Astrocyte (in vitro differentiated cells and primary cell): ENCODE data around the gene USP6. TPM values are rescaled to one million over a fixed set of nuclear protein-coding genes. Genes with fewer than 3 reads are reported as not detected.
A peak's percentile ranks its signal among the peaks of the same experiment; 100 is the strongest.
"Not testable (repeated sequence)": the region's sequence is repeated elsewhere in the genome, so short reads cannot be mapped to it uniquely, and the experiment has no call there.

Experiments
- DNase-seq: peaks from one replicate; pipeline ENCODE4 v3.0.0-alpha.2; 2010; ENCODE audit warnings: low read depth
- FAIRE-seq: peaks from 2 replicates; lab custom pipeline; 2011; peaks lifted over from hg19 to GRCh38; lab: Jason Lieb, UNC
- H2AFZ ChIP-seq: 2 replicates; pipeline ENCODE4 v1.6.0; 2012; ENCODE audit warnings: low read depth, low read length, inconsistent platforms
- H3K27ac ChIP-seq: 2 replicates; pipeline ENCODE4 v1.5.1; 2011; ENCODE audit warnings: low read depth, low read length, inconsistent platforms
- H3K27me3 ChIP-seq: 2 replicates; pipeline ENCODE4 v1.6.0; 2011; ENCODE audit warnings: low read length, inconsistent platforms; ENCODE audit not compliant: insufficient read depth
- H3K36me3 ChIP-seq: 2 replicates; pipeline ENCODE4 v1.5.1; 2011; ENCODE audit warnings: low read length, inconsistent platforms; ENCODE audit not compliant: insufficient read depth
- H3K4me1 ChIP-seq: 2 replicates; pipeline ENCODE4 v1.5.1; 2011; ENCODE audit warnings: low read length, inconsistent platforms; ENCODE audit not compliant: insufficient read depth
- H3K4me2 ChIP-seq: 2 replicates; pipeline ENCODE4 v1.6.0; 2012; ENCODE audit warnings: low read length, inconsistent platforms
- H3K4me3 ChIP-seq: 2 replicates; pipeline ENCODE4 v1.5.1; 2011; ENCODE audit warnings: low read depth, mild to moderate bottlenecking, low read length, inconsistent platforms; ENCODE audit not compliant: insufficient read depth
- H3K79me2 ChIP-seq: 2 replicates; pipeline ENCODE4 v1.6.0; 2012; ENCODE audit warnings: mild to moderate bottlenecking, low read length, inconsistent platforms; ENCODE audit not compliant: insufficient read depth
- H3K9ac ChIP-seq: 2 replicates; pipeline ENCODE4 v1.6.0; 2012; ENCODE audit warnings: mild to moderate bottlenecking, low read length, inconsistent platforms
- H3K9me3 ChIP-seq: 2 replicates; pipeline ENCODE4 v1.5.1; 2012; ENCODE audit warnings: low read depth, mild to moderate bottlenecking, low read length, inconsistent platforms; ENCODE audit not compliant: insufficient read depth
- H4K20me1 ChIP-seq: 2 replicates; pipeline ENCODE4 v1.6.0; 2012; ENCODE audit warnings: low read length, inconsistent platforms; ENCODE audit not compliant: insufficient read depth
- H3K27ac Mint-ChIP-seq: one replicate; pipeline ENCODE4 v1.8.0; 2021; ENCODE audit warnings: mild to moderate bottlenecking, mixed read lengths; ENCODE audit not compliant: unreplicated experiment
- H3K27me3 Mint-ChIP-seq: one replicate; pipeline ENCODE4 v1.8.0; 2021; ENCODE audit warnings: low read depth, mixed read lengths; ENCODE audit not compliant: unreplicated experiment
- H3K36me3 Mint-ChIP-seq: one replicate; pipeline ENCODE4 v1.8.0; 2021; ENCODE audit warnings: low read depth, mixed read lengths; ENCODE audit not compliant: unreplicated experiment
- H3K4me1 Mint-ChIP-seq: one replicate; pipeline ENCODE4 v1.8.0; 2021; ENCODE audit warnings: low read depth, mixed read lengths; ENCODE audit not compliant: unreplicated experiment
- H3K4me3 Mint-ChIP-seq: one replicate; pipeline ENCODE4 v1.8.0; 2021; ENCODE audit warnings: mild to moderate bottlenecking, moderate library complexity, mixed read lengths; ENCODE audit not compliant: unreplicated experiment
- H3K9me3 Mint-ChIP-seq: one replicate; pipeline ENCODE4 v1.8.0; 2021; ENCODE audit warnings: mild to moderate bottlenecking, mixed read lengths; ENCODE audit not compliant: unreplicated experiment
- EZH2 ChIP-seq: IDR thresholded peaks from 2 replicates; pipeline ENCODE4 v1.6.1; 2012; ENCODE audit warnings: mild to moderate bottlenecking, low read length, inconsistent platforms; ENCODE audit not compliant: insufficient read depth
- total RNA-seq: library from RNA; stranded (reverse); gene quantifications from 2 replicates; pipeline ENCODE4 v1.2.1, GENCODE V29; 2021
- TF ChIP-seq, protein P1 (sequence below): IDR thresholded peaks from 2 replicates; pipeline ENCODE4 v1.5.1; 2011; ENCODE audit warnings: low read depth, mild to moderate bottlenecking, inconsistent platforms, low read length, moderate library complexity; ENCODE audit not compliant: insufficient read depth

Gene USP6
- total RNA-seq, 1 donor from 2014 or later = 0.86 TPM

DNA sequence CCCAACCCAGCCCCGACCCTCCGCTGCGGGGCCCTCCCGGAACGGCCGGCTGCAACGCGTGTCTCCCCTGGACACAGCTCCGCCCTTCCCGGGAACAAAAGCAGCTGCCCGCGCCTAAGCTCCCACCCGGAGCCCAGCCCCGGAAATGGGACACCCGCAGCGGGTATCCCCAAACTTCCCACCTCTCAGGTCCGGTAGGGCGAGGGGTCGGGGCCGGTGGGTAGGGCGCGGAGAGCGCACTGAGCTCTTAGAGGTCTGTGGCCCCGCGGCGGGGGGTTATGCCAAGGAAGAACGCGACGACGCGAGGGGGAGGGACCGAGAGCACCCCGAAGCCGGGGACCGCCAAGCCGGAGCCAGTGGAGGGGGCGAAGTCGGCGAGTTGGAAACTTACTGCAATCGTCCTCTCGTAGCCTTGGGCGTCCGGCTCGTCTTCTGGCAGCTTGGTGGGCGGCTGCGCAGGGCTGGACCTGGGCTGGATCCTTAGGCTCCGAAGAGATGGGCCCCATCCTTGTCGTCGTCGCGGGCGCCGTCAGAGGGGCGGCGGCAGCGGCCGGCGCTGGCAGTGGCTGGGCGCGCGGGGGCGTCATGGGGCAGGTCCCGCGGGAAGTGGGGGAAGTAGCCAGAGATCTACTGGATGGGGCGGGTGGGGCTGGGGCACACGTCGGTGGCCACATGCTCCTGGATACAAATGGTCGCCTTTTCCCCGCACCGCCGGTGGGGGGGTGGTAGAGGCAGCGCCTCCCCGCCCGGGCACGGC is 6.9 kb downstream of the USP6 start:
- H3K4me3 ChIP-seq = peak overlapping the region; percentile 49
- peaks cover 16% of the 10 kb centered on the region for H3K27me3 ChIP-seq
- H3K4me2 ChIP-seq = peak overlapping the region; percentile 81
- H4K20me1 ChIP-seq = no peaks in the 10 kb centered on the region
- H3K36me3 ChIP-seq = no peaks in the 10 kb centered on the region
- TF ChIP-seq, protein P1, sequence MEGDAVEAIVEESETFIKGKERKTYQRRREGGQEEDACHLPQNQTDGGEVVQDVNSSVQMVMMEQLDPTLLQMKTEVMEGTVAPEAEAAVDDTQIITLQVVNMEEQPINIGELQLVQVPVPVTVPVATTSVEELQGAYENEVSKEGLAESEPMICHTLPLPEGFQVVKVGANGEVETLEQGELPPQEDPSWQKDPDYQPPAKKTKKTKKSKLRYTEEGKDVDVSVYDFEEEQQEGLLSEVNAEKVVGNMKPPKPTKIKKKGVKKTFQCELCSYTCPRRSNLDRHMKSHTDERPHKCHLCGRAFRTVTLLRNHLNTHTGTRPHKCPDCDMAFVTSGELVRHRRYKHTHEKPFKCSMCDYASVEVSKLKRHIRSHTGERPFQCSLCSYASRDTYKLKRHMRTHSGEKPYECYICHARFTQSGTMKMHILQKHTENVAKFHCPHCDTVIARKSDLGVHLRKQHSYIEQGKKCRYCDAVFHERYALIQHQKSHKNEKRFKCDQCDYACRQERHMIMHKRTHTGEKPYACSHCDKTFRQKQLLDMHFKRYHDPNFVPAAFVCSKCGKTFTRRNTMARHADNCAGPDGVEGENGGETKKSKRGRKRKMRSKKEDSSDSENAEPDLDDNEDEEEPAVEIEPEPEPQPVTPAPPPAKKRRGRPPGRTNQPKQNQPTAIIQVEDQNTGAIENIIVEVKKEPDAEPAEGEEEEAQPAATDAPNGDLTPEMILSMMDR = no peak
- peak; percentile 68 for TF ChIP-seq EZH2
- H3K4me1 ChIP-seq = peaks cover 4% of the 10 kb centered on the region
- no peaks in the 10 kb centered on the region for H3K4me1 Mint-ChIP-seq
- no peaks in the 10 kb centered on the region for H3K79me2 ChIP-seq
- H3K27me3 Mint-ChIP-seq = peaks cover 35% of the 10 kb centered on the region
- H2AFZ ChIP-seq = peak overlapping the region; percentile 77
- H3K9me3 Mint-ChIP-seq = peaks cover 7% of the 10 kb centered on the region
- DNase-seq (no peak), FAIRE-seq (no peak)
- H3K9me3 ChIP-seq = no peaks in the 10 kb centered on the region
- peaks cover 10% of the 10 kb centered on the region for H3K36me3 Mint-ChIP-seq
- H3K4me3 Mint-ChIP-seq = no peak overlapping the region
- H3K27ac ChIP-seq = no peak overlapping the region
- no peak overlapping the region for H3K27ac Mint-ChIP-seq
- peak overlapping the region; percentile 18 for H3K9ac ChIP-seq

DNA sequence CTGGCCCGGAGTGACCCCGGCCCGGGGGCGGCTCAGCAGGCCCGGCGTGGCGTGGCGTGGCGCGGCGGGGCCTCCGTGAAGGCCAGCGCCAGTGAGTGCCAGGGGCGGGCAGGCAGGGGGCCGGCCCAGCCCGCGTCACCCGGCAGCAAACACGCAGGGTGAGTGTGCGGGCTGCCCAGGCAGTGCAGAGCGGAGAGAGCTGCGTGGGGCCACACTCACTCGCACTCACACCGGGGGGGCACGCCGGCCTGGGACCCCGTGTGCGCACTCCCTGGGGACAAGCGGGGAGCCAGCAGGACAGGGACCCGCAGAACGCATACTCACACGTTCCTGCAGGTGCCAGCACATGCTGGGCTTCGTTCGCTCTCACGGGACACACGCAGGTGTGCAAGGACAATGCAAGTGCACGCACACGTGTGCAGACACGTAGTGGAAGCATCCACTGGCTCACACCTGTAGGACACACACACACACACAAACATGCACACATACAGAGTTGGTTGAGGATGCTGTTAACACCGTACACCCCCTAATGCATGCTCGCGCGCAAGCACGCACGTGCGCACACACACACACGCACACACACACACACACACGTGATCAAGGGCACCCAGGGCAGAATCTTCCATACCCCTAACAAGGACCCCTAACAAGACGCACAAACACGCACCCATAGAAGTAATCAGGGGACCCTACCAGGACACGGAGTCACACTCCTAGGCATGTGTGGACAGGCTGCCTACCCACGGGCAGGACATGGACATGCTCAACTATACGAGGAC is 7.7 kb downstream of the USP6 start:
- peaks cover 14% of the 10 kb centered on the region for H3K27me3 ChIP-seq
- no peak overlapping the region for H3K4me2 ChIP-seq
- Mint-ChIP-seq H3K9me3 (peaks cover 7% of the 10 kb centered on the region), H3K4me3 (no peak overlapping the region), H3K27me3 (peaks cover 35% of the 10 kb centered on the region), H3K36me3 (peaks cover 10% of the 10 kb centered on the region), H3K4me1 (no peaks in the 10 kb centered on the region), H3K27ac (no peak overlapping the region)
- no peak overlapping the region for H3K4me3 ChIP-seq
- H3K9ac ChIP-seq = no peak overlapping the region
- no peaks in the 10 kb centered on the region for H3K36me3 ChIP-seq
- DNase-seq (no peak), FAIRE-seq (no peak)
- no peaks in the 10 kb centered on the region for H3K9me3 ChIP-seq
- H3K79me2 ChIP-seq = no peaks in the 10 kb centered on the region
- H3K27ac ChIP-seq = no peak overlapping the region
- TF ChIP-seq, protein P1 = no peak
- TF ChIP-seq EZH2 = no peak
- no peaks in the 10 kb centered on the region for H4K20me1 ChIP-seq
- H3K4me1 ChIP-seq = peaks cover 4% of the 10 kb centered on the region
- H2AFZ ChIP-seq = no peak overlapping the region

DNA sequence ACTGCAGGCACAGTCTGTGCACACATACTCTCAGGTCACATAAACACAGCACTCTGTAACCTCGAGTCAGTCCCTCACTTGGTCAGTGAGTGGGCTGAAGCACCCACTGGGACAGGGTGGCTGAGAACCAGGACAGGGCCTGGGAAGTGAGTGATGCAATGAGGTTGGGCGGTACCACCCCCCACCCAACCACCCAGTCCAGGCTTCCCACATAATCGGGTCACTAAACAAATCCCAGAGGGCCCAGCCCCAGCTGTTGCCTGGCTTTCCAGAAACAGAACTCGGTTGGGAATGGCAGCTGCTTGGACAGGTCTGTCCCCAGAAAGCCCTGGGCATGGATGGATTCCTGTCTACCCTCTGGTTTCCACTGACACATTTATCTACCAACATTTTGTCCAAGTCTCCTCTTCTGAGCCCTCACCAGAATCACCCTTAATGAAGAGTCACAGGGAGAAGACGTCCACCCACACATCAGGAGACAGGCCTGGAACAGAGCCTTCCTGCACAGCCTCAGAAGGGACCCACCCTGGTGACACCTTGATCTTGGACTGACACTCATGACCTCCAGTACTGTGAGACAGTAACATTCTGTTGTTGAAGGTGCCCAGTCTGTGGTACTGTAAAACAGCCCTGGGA is 8.4 kb downstream of the USP6 start:
- not testable (repeated sequence) for H3K9me3 Mint-ChIP-seq, H4K20me1 ChIP-seq, H3K36me3 ChIP-seq, H3K4me2 ChIP-seq, H3K4me1 Mint-ChIP-seq, DNase-seq, H3K9ac ChIP-seq, H3K4me3 Mint-ChIP-seq, FAIRE-seq, H3K79me2 ChIP-seq, H2AFZ ChIP-seq, H3K27ac ChIP-seq, H3K36me3 Mint-ChIP-seq, H3K27ac Mint-ChIP-seq, H3K4me3 ChIP-seq, H3K4me1 ChIP-seq, H3K9me3 ChIP-seq
- H3K27me3 ChIP-seq = peaks cover 12% of the 10 kb centered on the region
- H3K27me3 Mint-ChIP-seq = peaks cover 35% of the 10 kb centered on the region

DNA sequence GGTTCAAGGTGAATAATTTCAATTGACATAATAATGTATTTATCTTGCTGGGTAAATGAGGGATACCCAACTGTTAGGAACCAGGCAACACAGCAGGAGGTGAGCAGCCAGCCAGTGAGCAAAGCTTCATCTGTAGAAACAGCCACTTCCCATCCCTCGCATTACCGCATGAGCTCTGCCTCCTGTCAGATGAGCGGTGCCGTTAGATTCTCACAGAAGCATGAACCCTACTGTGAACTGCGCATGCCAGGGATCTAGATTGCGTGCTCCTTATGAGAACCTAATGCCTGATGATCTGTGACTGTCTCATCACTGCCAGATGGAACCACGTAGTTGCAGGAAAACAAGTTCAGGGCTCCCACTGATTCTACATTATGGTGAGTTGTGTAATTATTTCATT is 9.1 kb downstream of the USP6 start:
- not testable (repeated sequence) for H3K4me1 Mint-ChIP-seq, FAIRE-seq, H3K4me2 ChIP-seq, H4K20me1 ChIP-seq, H3K27ac Mint-ChIP-seq, H3K36me3 Mint-ChIP-seq, H3K9me3 Mint-ChIP-seq, H3K27ac ChIP-seq, H3K4me3 Mint-ChIP-seq, H3K4me3 ChIP-seq, H3K9ac ChIP-seq, DNase-seq, H3K9me3 ChIP-seq, H3K79me2 ChIP-seq, H3K4me1 ChIP-seq, H2AFZ ChIP-seq, H3K36me3 ChIP-seq
- peaks cover 11% of the 10 kb centered on the region for H3K27me3 ChIP-seq
- peaks cover 36% of the 10 kb centered on the region for H3K27me3 Mint-ChIP-seq
